ENCODE measurements around the gene KAT14.
"Not testable (repeated sequence)": the region's sequence is repeated elsewhere in the genome, so short reads cannot be mapped to it uniquely, and the experiment has no call there.

The KAT14 gene

GRCh38 chr20:18165553-18165952 is 27.9 kb downstream of the KAT14 start:
- no peak for DNase-seq

DNA sequence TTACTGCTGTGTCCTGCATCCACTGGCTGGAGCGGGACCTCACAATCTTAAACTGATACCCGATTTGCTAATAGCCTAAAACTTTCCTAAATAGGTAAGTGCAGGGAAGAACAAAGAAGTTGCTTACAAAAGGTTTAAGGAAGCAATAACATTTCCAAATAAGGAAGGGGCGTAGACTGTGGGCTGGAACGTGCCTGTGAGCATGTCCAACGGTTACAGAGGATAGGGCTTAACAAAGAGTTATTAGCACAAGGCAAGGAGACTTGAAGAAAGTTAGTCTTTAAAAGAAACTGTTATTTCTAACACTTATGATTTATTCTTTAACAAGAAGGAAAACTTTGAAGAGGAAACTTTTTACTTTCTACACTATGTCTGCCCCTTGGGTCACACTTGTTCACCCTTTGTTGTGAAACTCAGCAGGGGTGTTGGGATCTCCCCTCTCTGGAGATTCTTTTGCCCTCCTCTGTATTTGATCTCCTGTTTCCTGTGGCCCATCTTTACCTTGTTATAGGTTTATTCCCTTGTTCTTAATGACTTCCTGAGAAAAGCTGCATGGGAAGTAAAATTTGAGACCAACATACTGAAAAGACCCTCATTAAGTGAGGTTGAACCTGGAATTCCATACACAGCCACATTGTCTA is 28.7 kb downstream of the KAT14 start:
- no peak for DNase-seq

DNA sequence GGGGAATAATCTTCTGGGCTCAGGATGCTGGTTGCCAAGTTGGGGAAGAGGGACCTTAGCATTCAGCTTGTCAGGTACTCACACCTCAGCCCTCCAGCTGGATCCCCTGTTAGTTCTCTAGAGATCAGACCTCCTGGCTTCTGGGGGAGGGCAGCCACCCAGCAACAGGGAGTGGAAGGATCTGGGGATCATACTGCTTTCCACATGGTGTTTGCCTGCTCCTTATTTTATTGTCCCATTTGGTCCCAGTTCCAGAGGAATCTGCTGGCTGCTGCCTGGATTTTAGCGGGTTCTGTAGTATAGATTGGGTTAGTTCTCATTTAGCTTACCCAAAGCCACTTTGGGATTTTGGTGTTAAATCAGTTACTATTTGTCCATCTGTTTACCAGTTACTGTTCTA is 29.3 kb downstream of the KAT14 start:
- DNase-seq, result no peak

DNA sequence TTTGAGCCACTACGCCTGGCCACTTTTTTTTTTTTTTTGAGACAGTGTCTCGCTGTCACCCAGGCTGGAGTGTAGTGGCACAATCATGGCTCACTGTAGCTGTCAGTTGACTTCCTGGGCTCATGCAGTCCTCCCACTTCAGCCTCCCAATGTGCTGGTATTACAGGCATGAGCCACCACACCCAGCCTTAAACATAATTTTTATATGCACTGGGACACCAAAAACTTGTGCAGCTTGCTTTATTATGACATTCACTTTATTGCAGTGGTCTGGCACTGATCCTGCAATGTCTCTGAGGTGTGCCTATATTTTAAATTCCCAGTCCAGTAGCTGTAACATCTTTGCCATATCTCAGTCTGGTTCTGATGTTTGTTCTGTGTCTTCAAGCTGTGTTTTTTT is 34.7 kb downstream of the KAT14 start:
- DNase-seq, result no peak

DNA sequence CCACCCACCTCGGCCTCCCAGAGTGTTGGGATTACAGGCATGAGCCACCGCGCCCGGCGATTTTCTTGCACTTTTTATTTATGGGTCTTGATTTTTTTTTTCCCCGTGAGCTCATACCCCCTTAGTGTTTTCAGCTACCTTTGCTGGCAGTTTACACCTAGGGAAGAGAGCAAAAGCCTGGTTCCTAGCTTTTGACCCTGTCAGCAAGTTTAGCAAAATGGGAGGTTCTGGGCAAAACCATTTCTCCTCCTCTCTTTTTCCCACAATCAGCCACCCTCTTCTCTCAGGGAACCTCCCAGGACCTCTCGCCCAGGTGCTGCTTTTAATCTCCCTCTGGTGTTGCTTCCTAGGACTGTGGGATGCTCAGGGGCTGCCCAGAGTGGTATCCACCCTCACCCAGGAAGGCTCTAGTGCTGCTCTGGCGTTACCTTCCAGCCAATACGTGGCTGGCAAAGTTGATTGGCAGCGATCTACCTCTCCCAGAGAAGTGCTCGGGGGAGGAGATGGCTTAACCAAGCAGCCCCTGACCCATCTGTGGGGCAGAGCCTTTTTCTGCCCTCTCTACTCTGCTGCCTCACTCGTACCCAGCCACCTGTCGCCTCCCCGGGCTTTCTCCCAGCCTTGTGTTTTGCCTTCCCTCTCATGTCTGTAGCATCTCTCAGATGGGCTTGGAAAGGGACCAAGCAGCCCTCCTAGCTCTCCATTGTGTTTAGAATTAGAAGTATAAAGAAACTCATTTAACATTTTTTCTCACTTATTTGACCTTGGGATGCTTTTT is 37.4 kb downstream of the KAT14 start:
- no peak for DNase-seq

DNA sequence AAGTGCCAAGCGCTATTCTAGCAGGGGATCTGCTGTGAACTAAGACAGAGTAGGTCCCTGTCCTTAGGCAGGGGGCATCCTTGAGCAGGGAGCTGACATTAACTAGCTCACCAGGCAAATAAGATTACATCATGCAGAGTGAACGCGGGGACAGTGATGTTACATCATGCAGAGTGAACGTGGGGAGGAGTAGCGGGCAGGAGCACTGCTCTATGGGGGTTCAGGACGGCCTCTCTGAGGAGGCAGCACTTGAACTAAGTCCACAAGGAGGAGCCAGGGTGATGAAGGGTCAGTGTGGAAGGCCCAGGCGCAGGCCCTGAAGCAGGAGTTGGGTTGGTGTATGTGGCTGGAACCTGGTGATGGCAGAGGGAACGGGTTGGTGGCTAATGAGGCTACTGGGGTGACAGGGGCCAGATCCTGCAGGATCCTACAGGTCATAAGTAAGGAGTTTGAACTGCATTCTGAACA is 38.7 kb downstream of the KAT14 start:
- no peak for DNase-seq

- not testable (repeated sequence) for DNase-seq
Observed at GRCh38 chr20:18180366-18180765, 42.7 kb downstream of the KAT14 start.

- DNase-seq, result no peak
Observed at GRCh38 chr20:18180815-18181214, 43.2 kb downstream of the KAT14 start.

GRCh38 chr20:18187020-18187419 is 49.4 kb downstream of the KAT14 start:
- no peak for DNase-seq

GRCh38 chr20:18188434-18188833 is 50.8 kb downstream of the KAT14 start:
- no peak for DNase-seq

GRCh38 chr20:18190338-18191233 is 52.9 kb downstream of the KAT14 start:
- no peak for DNase-seq

- no peak for DNase-seq
Observed at GRCh38 chr20:18191306-18191705, 53.6 kb downstream of the KAT14 start.

DNA sequence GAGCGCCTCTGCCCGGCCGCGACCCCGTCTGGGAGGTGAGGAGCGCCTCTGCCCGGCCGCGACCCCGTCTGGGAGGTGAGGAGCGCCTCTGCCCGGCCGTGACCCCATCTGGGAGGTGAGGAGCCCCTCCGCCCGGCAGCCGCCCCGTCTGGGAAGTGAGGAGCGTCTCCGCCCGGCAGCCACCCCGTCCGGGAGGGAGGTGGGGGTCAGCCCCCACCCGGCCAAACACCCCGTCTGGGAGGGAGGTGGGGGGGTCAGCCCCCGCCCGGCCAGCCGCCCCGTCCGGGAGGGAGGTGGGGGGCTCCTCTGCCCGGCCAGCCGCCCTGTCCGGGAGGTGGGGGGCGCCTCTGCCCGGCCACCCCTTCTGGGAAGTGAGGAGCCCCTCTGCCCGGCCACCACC is 56.8 kb downstream of the KAT14 start:
- not testable (repeated sequence) for DNase-seq

- no peak for DNase-seq
Observed at GRCh38 chr20:18195931-18196330, 58.3 kb downstream of the KAT14 start.

DNA sequence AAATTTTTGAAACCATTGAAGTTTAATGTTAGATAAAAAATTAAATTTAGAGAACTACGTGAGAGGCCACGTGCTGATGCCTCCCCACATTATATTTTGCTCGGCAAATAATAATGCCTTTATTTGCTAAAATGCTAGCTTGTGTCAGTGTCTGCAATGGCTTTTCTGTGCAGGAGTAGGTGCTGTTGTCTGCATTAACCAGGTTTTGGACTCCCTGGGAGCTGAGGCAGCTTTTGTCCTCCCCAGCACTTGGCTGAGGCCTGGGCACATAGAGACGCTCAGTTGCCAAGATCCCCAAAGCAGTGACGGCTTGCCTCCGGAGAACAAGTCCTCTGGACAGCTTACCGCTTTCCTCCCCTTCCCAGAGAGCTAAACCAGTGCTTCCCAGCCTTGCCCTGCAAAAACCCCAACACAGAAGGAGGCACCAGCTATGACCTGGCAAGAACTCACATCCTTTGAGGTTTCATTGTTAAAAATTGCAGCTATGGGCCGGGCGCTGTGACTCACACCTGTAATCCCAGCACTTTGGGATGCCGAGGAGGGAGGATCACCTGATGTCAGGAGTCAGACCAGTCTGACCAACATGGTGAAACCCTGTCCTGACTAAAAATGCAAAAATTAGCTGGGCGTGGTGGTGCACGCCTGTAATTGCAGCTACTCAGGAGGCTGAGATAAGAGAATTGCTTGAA is 59.9 kb downstream of the KAT14 start:
- no peak for DNase-seq

- DNase-seq, result no peak
Observed at GRCh38 chr20:18202966-18203365, 65.3 kb downstream of the KAT14 start.

DNA sequence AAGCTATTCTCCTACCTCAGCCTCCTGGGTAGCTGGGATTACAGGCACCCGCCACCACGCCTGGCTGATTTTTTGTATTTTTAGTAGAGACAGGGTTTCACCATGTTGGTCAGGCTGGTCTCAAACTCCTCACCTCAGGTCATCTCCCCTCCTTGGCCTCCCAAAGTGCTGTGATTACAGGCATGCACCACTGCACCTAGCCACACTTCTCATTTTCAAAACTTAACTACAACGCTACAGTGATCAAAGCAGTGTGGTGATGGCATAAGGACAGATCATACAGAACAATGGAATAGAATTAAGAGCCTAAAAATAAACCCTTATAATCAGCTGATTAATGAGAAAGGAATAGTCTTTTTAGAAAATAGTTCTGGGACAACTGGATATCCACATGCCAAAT is 66.0 kb downstream of the KAT14 start:
- DNase-seq, result not testable (repeated sequence)

DNA sequence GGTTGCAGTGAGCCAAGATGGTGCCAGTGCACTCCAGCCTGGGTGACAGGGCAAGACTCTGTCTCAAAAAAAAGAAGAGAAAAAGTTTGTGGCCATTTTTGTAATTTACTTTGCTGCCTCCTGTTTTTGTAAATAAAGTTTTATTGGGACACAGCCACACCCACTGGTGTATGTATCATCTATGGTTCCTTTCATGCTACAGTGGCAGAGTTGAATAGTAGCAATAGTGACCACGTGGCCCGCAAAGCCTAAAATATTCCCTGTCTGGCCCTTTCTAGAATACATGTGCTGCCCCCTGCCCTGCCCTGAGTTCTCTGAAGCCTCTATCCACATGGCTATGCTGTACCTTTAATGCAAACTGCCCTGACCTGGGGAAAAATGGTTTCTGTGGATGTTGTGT is 75.3 kb downstream of the KAT14 start:
- DNase-seq, result no peak

DNA sequence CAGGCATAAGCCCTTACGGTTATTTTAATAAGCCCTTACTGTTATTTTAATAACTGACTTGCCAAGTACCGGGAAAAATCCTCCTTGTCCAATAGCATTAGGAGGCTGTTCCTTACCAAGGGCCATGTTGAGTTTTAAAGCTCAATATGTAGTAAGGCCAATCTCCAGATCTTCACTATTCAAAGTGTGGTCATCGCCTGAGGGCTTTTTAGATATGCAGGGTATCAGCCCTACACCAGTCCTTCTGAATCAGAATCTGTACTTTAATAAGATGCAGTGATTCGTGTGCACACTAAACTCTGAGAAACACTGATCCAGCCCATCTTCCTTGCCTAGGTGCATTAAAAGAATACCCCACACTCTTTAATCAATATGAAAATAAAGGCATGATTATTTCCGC is 77.9 kb downstream of the KAT14 start:
- DNase-seq, result no peak

DNA sequence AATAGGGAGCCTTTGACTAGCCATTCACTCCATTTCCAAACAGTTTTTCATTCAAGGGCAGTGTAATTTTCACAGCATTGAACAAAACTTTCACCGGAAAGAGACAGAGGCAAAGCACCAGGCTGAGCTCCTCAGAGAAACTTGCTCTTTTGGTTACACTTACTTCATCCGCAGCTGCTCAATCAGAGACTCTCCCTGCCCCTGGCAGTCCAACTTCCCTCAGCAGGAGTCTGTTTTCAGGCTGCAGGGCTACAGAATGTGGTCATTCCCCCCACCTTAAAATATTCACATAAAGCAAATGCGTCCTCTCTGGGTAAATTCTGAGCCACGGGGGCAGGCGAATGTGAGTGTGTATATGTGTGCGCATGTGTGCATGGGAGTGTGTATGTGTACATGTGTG is 80.6 kb downstream of the KAT14 start:
- no peak for DNase-seq

DNA sequence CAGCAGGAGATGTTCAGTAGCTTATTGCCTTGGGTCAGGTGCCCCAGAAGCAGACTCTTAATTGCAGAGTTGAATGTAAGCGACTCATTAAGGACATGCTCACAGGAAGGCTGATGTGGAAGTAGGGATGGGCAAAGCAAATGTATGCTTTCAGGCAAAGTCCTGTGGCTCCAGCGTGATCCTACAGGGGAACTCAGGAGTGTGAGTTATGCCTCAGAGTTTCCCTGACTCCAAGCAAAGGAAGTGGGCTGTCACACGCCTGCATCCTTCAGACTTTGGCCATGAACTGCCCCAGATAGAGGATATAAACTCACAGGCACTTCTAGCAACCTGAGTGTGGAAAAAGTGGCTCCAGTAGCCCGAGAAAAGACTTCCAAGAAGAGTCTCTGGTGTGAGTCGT is 85.7 kb downstream of the KAT14 start:
- DNase-seq, result no peak

DNA sequence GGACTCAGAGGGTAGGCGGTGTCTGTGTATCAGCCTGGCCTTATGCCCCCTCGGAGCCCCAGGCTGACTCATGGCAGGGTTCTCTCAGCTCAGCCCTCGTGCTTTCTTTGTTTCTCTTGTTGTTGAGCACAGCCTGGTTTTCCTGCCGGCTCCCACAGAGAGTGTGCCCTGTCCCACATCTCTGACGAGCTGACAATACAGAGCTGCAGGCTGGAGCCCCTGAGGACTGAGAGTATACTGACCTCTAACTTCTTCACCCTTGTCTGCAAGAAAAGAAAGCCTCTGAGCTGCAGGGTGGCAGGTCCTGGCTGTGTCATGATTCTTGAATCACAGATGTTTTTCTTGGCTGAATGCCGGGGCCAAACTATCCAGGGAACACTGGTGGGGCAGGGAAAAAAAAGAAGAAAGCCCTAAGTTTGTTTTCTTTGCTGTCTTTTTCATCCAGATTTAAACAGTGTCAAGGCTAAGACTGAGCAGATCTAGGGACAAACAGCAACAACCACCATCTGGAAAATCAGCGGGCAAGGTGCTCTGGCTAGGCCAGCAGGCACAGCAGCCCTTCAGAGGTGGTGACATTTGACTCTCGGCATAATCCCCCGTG is 87.4 kb downstream of the KAT14 start:
- DNase-seq, result no peak

- no peak for DNase-seq
Observed at GRCh38 chr20:18225632-18226031, 88.0 kb downstream of the KAT14 start.

Measured in activated CD4-positive, alpha-beta T cell treated with anti-CD3 and anti-CD28 coated beads, Interleukin-2, amount 50 U/mL, for 48 hours (primary cell).